Tibial nerve (tissue), 4 donors: Measurements from ENCODE around the gene GLP1R. TPM values are rescaled to one million over a fixed set of nuclear protein-coding genes. Genes with fewer than 3 reads are reported as not detected.
"Not testable (repeated sequence)": the region's sequence is repeated elsewhere in the genome, so short reads cannot be mapped to it uniquely, and the experiment has no call there.

Experiments
- DNase-seq, 2 donors: peaks; one replicate each; pipeline ENCODE4 v3.0.0-alpha.2; 2019; ENCODE audit warnings: low spot score in 2 of 2
- H3K27ac ChIP-seq, 4 donors: fragments of 200-600 bp; sonication (generic) in 3 of 4; one replicate each; pipeline ENCODE4 v1.5.1; 2017 to 2019; ENCODE audit warnings: mild to moderate bottlenecking in 1 of 4
- H3K27me3 ChIP-seq, 2 donors: fragments of 200-600 bp; sonication (generic) in 1 of 2; one replicate each; pipeline versions ENCODE4 v1.5.1 to v1.6.0; 2017 to 2019
- H3K36me3 ChIP-seq, 3 donors: fragments of 200-600 bp; sonication (generic); one replicate each; pipeline ENCODE4 v1.5.1; 2018 to 2019
- H3K4me1 ChIP-seq, 4 donors: fragments of 200-600 bp; sonication (generic) in 3 of 4; one replicate each; pipeline ENCODE4 v1.5.1; 2017 to 2019
- H3K4me3 ChIP-seq, 4 donors: fragments of 200-600 bp; sonication (generic) in 3 of 4; one replicate each; pipeline ENCODE4 v1.5.1; 2017 to 2019; ENCODE audit warnings: mild to moderate bottlenecking in 1 of 4, moderate library complexity in 1 of 4
- H3K9me3 ChIP-seq, 4 donors: fragments of 200-600 bp; sonication (generic) in 3 of 4; one replicate each; pipeline ENCODE4 v1.5.1; 2017 to 2019
- EP300 ChIP-seq, 2 donors: sonication (generic); formaldehyde crosslinking; IDR thresholded peaks; one replicate each; pipeline ENCODE4 v1.6.1; 2017; ENCODE audit warnings: antibody characterized with exemption in 2 of 2, mild to moderate bottlenecking in 1 of 2
- POLR2A ChIP-seq, 2 donors: fragments of 450-650 bp; IDR thresholded peaks; one replicate each; pipeline ENCODE4 v1.6.1; 2017; ENCODE audit warnings: antibody characterized with exemption in 2 of 2, mild to moderate bottlenecking in 2 of 2, moderate library complexity in 2 of 2
- WGBS, 2 donors: methylation state at CpG; one replicate each; pipeline ENCODE4 v1.1.5; 2018; 5-methylcytosine and 5-hydroxymethylcytosine counted together
- total RNA-seq, 4 donors: library from RNA; depleted of rRNA; stranded (reverse); fragments of >200 nt; gene quantifications; one replicate each; pipeline ENCODE4 v1.1.0, GENCODE V29; 2016
- TF ChIP-seq, protein P1 (sequence below), 5 experiments: fragments of 200-600 bp in 3 of 5; fragments of 450-650 bp in 2 of 5; sonication (generic) in 3 of 5; IDR thresholded peaks; one replicate each; pipeline ENCODE4 v1.5.1; 2016 to 2019; ENCODE audit warnings: antibody characterized with exemption in 5 of 5, mild to moderate bottlenecking in 3 of 5, moderate library complexity in 2 of 5

The GLP1R gene
- total RNA-seq, 4 donors from 2014 or later, result 0.20 to 4.2 (median 1.3) TPM

- DNase-seq, result no peak
- WGBS, 2 donors, result 78 to 86% methylated on average over 1 of the region's 1 CpG
- TF ChIP-seq, protein P1, sequence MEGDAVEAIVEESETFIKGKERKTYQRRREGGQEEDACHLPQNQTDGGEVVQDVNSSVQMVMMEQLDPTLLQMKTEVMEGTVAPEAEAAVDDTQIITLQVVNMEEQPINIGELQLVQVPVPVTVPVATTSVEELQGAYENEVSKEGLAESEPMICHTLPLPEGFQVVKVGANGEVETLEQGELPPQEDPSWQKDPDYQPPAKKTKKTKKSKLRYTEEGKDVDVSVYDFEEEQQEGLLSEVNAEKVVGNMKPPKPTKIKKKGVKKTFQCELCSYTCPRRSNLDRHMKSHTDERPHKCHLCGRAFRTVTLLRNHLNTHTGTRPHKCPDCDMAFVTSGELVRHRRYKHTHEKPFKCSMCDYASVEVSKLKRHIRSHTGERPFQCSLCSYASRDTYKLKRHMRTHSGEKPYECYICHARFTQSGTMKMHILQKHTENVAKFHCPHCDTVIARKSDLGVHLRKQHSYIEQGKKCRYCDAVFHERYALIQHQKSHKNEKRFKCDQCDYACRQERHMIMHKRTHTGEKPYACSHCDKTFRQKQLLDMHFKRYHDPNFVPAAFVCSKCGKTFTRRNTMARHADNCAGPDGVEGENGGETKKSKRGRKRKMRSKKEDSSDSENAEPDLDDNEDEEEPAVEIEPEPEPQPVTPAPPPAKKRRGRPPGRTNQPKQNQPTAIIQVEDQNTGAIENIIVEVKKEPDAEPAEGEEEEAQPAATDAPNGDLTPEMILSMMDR (IDR thresholded peaks at IDR 0.05), result no peak
- no peak for TF ChIP-seq POLR2A (IDR thresholded peaks at IDR 0.05)
- TF ChIP-seq EP300 (IDR thresholded peaks at IDR 0.05), result no peak
- H3K27ac ChIP-seq, result no peak overlapping the region
- H3K4me3 ChIP-seq, result no peak overlapping the region
- peaks cover 0 to 4% (median 0%) of the 10 kb centered on the region in 4 donors for H3K9me3 ChIP-seq
- no peaks in the 10 kb centered on the region for H3K4me1 ChIP-seq
- peaks cover 0 to 6% (median 0%) of the 10 kb centered on the region in 3 donors for H3K36me3 ChIP-seq
- no peaks in the 10 kb centered on the region for H3K27me3 ChIP-seq
These were observed 82.1 kb downstream of the GLP1R start for GRCh38 chr6:39130691-39131090.

- not testable (repeated sequence) for H3K27ac ChIP-seq
These were observed 86.2 kb downstream of the GLP1R start for GRCh38 chr6:39134761-39135160.

GRCh38 chr6:39136207-39136606 lies 87.6 kb downstream of the GLP1R start:
- 80 to 82% methylated on average over 7 of the region's 7 CpGs for WGBS, 2 donors
- H3K36me3 ChIP-seq, H3K27me3 ChIP-seq, H3K4me1 ChIP-seq, H3K4me3 ChIP-seq, H3K27ac ChIP-seq, DNase-seq: not testable (repeated sequence)
- H3K9me3 ChIP-seq, result peaks cover 0 to 23% (median 0%) of the 10 kb centered on the region in 4 donors

More at GRCh38 chr6:39134761-39135160, 86.2 kb downstream of the GLP1R start:
- not testable (repeated sequence) for H3K4me1 ChIP-seq, H3K4me3 ChIP-seq, DNase-seq, H3K36me3 ChIP-seq, H3K27me3 ChIP-seq
- H3K9me3 ChIP-seq, result peaks cover 0 to 23% (median 0%) of the 10 kb centered on the region in 4 donors
- 65% methylated on average over 3 of the region's 3 CpGs for WGBS, 2 donors

- TF ChIP-seq, protein P1 (IDR thresholded peaks at IDR 0.05), result no peak
- TF ChIP-seq EP300 (IDR thresholded peaks at IDR 0.05), result no peak
- TF ChIP-seq POLR2A (IDR thresholded peaks at IDR 0.05), result no peak
- no peaks in the 10 kb centered on the region for H3K27me3 ChIP-seq
- peaks cover 0 to 23% (median 0%) of the 10 kb centered on the region in 4 donors for H3K9me3 ChIP-seq
- no peak overlapping the region for H3K4me3 ChIP-seq
- WGBS, 2 donors, result 10 to 16% methylated on average over 2 of the region's 2 CpGs
- peaks cover 0 to 6% (median 0%) of the 10 kb centered on the region in 3 donors for H3K36me3 ChIP-seq
- no peak for DNase-seq
- no peaks in the 10 kb centered on the region for H3K4me1 ChIP-seq
- no peak overlapping the region for H3K27ac ChIP-seq
These were observed 88.7 kb downstream of the GLP1R start for GRCh38 chr6:39137245-39137644.

Other genes with a start within 250 kb of the GLP1R start
- 10 to 100 TPM; 12.3 to 29.1 (median 18.8) TPM for gene SAYSD1, start 66.4 kb downstream of the GLP1R start, total RNA-seq
- 10 to 100 TPM; 16.7 to 20.0 (median 18.4) TPM for gene KCNK5, start 180.7 kb downstream of the GLP1R start, total RNA-seq